Coronary artery (tissue), 2 donors: ENCODE results near the gene DENND5B.
"Not testable (repeated sequence)": the region's sequence is repeated elsewhere in the genome, so short reads cannot be mapped to it uniquely, and the experiment has no call there.

Experiments
- DNase-seq: peaks from one replicate; pipeline ENCODE4 v3.0.0-alpha.2; 2017; ENCODE audit warnings: low spot score
- H3K27ac ChIP-seq, 2 donors: fragments of 200-600 bp; sonication (generic); one replicate each; pipeline ENCODE4 v1.5.1; 2016 to 2019
- H3K4me3 ChIP-seq: fragments of 200-600 bp; sonication (generic); 2 replicates; pipeline ENCODE4 v1.5.1; 2016; ENCODE audit warnings: mild to moderate bottlenecking, moderate library complexity
- TF ChIP-seq, protein P1 (sequence below): fragments of 200-600 bp; sonication (generic); IDR thresholded peaks from one replicate; pipeline ENCODE4 v1.5.1; 2019; ENCODE audit warnings: antibody characterized with exemption

DENND5B gene

DNA sequence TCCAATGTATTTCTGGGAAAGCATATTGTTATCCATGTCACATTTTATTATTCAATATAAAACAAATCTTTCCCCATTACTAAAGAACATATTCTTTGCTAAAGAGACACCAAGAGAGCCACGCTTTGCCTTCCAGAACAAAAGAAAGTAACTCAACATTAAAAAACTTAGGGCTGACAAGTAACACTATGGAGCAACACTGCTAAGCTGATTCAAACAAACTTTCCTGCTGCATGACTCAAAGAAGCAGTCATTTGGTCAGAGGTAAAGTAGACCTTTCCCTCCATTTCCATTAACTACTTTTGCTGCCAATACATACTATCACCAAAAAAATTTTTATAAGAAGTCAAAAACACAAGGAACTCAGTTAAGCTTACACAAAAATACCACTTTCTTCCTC, 83.0 kb downstream of the DENND5B start:
- DNase-seq: no peak
- TF ChIP-seq, protein P1, sequence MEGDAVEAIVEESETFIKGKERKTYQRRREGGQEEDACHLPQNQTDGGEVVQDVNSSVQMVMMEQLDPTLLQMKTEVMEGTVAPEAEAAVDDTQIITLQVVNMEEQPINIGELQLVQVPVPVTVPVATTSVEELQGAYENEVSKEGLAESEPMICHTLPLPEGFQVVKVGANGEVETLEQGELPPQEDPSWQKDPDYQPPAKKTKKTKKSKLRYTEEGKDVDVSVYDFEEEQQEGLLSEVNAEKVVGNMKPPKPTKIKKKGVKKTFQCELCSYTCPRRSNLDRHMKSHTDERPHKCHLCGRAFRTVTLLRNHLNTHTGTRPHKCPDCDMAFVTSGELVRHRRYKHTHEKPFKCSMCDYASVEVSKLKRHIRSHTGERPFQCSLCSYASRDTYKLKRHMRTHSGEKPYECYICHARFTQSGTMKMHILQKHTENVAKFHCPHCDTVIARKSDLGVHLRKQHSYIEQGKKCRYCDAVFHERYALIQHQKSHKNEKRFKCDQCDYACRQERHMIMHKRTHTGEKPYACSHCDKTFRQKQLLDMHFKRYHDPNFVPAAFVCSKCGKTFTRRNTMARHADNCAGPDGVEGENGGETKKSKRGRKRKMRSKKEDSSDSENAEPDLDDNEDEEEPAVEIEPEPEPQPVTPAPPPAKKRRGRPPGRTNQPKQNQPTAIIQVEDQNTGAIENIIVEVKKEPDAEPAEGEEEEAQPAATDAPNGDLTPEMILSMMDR: no peak
- no peak overlapping the region for H3K4me3 ChIP-seq
- no peak overlapping the region for H3K27ac ChIP-seq

DNA sequence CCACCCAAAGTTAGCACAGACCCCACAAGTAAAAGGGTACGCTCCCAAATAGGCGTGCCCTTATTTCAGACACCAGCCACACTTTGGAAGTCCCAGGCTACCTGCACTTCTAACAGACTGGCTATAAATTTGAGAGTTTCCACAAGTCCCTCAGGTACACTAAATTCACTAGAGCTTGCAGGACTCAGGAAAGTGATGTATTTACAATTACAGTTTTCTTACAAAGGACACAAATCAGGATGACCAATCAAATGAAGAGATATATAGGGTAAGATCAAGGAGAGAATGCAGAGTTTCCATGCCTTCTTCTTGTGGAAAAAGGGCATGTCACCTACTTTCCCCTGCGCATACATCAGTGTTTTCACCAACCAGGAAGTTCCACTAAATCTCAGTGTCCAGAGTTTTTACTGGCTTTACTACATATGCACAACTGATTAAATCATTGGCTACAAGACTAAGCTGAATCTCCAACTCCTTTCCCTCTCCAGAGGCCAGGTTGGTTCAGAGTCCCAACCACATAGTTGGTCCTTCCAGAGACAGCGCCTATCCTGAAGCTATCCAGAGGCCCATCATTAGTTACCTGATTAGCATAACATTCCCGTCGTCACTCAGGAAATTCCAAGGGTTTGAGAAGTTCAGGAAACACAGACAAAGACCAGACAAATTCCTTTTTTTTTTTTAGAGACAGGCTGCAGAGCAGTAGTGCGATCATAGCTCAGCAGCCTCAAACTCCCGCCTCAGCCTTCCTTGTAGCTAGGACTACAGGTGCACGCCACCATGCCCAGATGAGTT, 84.2 kb downstream of the DENND5B start:
- TF ChIP-seq, protein P1: no peak
- no peak for DNase-seq
- no peak overlapping the region for H3K27ac ChIP-seq
- no peak overlapping the region for H3K4me3 ChIP-seq

DNA sequence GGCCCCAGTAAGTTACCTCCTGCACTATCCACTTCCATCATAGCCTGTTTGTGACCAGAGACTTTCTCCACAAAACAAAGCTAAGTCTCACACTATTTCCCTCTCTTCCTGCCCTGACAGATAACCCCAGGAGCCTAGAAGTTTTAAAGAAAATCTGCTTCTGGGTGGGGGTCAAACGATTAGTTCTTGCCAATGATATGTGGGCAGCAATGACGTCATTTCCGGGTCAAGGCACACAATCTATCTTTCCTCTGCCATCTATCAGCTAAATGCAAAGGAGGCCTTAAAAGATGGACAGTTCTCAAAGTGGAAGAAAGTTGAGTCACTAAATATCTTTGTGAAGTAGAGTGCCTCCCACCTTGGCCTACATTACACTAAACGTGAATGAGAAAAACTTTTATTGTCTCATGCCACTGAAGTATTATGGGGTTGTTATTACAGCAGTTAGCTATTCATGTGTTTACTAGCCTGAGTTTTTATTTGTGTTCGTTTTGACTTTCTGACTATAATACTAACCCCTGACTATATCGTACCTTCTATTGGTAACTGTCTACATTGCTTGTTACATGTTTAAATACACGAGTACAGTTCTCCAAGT, 86.2 kb downstream of the DENND5B start:
- H3K4me3 ChIP-seq: no peak overlapping the region
- H3K27ac ChIP-seq: no peak overlapping the region
- TF ChIP-seq, protein P1: no peak
- DNase-seq: no peak

DNA sequence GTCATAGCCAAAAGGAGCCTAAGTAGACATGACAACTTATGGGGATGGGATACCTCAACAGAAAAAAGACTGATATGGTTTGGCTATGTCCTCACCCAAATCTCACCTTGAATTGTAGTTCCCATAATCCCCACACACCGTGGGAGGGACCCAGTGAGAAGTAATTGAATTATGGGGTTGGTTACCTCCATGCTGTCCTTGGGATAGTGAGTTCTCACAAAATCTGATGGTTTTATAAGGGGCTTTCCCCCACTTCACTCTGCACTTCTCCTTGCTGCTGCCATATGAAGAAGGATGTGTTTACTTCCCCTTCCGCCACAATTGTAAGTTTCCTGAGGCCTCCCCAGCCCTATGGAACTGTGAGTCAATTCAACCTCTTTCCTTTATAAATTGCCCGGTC, 89.9 kb downstream of the DENND5B start:
- H3K4me3 ChIP-seq, H3K27ac ChIP-seq, DNase-seq: not testable (repeated sequence)

DNA sequence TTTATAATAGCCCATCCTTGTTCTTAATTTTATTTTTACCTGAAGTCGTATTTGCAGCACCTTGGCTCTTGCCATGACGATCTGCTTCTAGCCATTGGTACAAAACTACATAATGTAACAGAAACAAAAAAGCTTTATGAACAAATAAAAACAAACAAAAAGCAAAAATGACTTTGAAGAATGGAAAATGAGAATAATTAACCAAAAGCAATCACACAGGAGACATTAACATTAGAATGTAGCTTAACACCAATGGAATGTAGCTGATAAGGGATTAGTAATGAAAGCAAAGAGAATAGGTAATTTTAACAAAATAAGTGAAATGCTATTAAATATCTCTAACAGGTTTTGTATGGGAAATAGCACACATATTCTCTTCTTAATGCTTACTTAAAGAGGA, 91.4 kb downstream of the DENND5B start:
- Histone ChIP-seq H3K4me3 (no peak overlapping the region), H3K27ac (no peak overlapping the region)
- DNase-seq: no peak
- TF ChIP-seq, protein P1: no peak

DNA sequence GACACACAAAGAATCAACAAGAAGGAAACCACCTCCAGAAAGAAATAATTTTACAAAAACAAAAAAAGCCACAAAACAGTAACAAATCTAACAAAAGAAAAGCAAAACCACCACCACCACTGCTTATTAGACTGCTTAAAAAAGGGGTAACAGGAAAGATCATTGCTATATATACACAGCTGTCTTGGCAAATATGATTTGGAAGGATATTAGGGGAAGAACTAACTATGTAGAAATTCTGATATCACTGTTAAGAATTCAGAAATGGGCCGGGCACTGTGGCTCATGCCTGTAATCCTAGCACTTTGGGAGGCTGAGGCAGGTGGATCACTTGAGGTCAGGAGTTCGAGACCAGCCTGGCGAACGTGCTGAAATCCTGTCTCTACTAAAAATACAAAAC, 92.5 kb downstream of the DENND5B start:
- no peak overlapping the region for H3K4me3 ChIP-seq
- no peak for DNase-seq
- TF ChIP-seq, protein P1: no peak
- no peak overlapping the region for H3K27ac ChIP-seq

DNA sequence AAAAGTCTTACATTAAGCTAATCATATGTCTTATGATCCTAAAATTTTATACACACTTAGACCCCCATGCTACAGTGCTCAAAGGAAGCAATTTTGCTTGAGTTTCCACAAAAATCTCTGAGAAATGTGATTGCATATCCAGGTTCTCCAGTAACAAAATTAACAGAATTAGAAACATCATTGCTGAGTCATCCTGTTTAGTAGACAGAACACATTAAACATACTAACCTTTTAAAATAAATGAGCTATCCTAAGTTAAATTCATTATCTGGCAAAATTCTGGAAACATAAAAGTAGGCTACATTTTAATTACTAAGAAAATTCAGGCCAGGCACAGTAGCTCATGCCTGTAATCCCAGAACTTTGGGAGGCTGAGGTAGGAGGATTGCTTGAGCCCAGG, 94.7 kb downstream of the DENND5B start:
- no peak overlapping the region for H3K27ac ChIP-seq
- no peak overlapping the region for H3K4me3 ChIP-seq

More for the DNA sequence above, 94.7 kb downstream of the DENND5B start:
- TF ChIP-seq, protein P1: no peak
- DNase-seq: no peak
